AG04450 (cell line): ENCODE measurements around the gene TMEM88. TPM values are rescaled to one million over a fixed set of nuclear protein-coding genes. Genes with fewer than 3 reads are reported as not detected.

Experiments
- CTCF ChIA-PET: fragments of 300-600, 350-600 bp; formaldehyde crosslinking; extraction: SDS; loops from one replicate; lab custom pipeline; 2022; ENCODE audit warnings: antibody characterized with exemption, inconsistent platforms; lab: Charles Lee
- POLR2A ChIA-PET: fragments of 350-600 bp; formaldehyde crosslinking; extraction: SDS; loops from one replicate; lab custom pipeline; 2021; ENCODE audit warnings: antibody characterized with exemption, inconsistent platforms; lab: Yijun Ruan, JAX
- DNase-seq: peaks from one replicate; pipeline ENCODE4 v3.0.0-alpha.2; 2011; ENCODE audit warnings: low read depth, low spot score
- H3K27ac ChIP-seq: one replicate; pipeline ENCODE4 v1.5.1; 2012; ENCODE audit warnings: low read depth, low read length, control low read depth
- H3K27me3 ChIP-seq: one replicate; pipeline ENCODE4 v1.6.0; 2012; ENCODE audit warnings: low read length; ENCODE audit not compliant: control insufficient read depth, insufficient read depth
- H3K4me3 ChIP-seq: 2 replicates; pipeline ENCODE4 v1.5.1; 2011; ENCODE audit warnings: mild to moderate bottlenecking, low read depth, low read length, control low read depth
- H3K9me3 ChIP-seq: 2 replicates; pipeline ENCODE4 v1.5.1; 2012; ENCODE audit warnings: low read length; ENCODE audit not compliant: control insufficient read depth, insufficient read depth
- CTCF ChIP-seq: IDR thresholded peaks from 2 replicates; pipeline ENCODE4 v1.5.1; 2011; ENCODE audit warnings: low read depth, low read length, control low read depth, inconsistent platforms
- polyA plus RNA-seq: library from polyadenylated mRNA; depleted of rRNA; stranded (reverse); fragments of >200 nt; gene quantifications from 2 replicates; pipeline ENCODE4 v1.2.3, GENCODE V29; 2011

The TMEM88 gene
- polyA plus RNA-seq, 1 experiment = 0.29 TPM

- CTCF ChIA-PET = no interaction called here
- Histone ChIP-seq H3K9me3 (no peaks in the 10 kb centered on the region), H3K27ac (no peak overlapping the region)
Observed at GRCh38 chr17:7893187-7893880, 38.5 kb downstream of the TMEM88 start.

GRCh38 chr17:7894226-7894625 lies 39.4 kb downstream of the TMEM88 start:
- H3K27ac ChIP-seq = no peak overlapping the region
- TF ChIP-seq CTCF = no peak
- no peak overlapping the region for H3K4me3 ChIP-seq
- no peak for DNase-seq
- ChIA-PET POLR2A (interaction anchor here (1.0 kb wide), 1 partner anchor 10 kb away, joined by 4 read pairs; no protein-coding TSS in a partner anchor), CTCF (no interaction called here)
- no peaks in the 10 kb centered on the region for H3K27me3 ChIP-seq
- H3K9me3 ChIP-seq = no peaks in the 10 kb centered on the region

More at GRCh38 chr17:7893187-7893880, 38.5 kb downstream of the TMEM88 start:
- no peak for DNase-seq
- Histone ChIP-seq H3K4me3 (no peak overlapping the region), H3K27me3 (no peaks in the 10 kb centered on the region)
- POLR2A ChIA-PET = no interaction called here
- TF ChIP-seq CTCF = no peak

- ChIA-PET CTCF (interaction anchor here (1.5 kb wide), 1 partner anchor 147 kb away, joined by 4 read pairs; no protein-coding TSS in a partner anchor), POLR2A (interaction anchor here (1.0 kb wide), 1 partner anchor 11 kb away, joined by 4 read pairs; no protein-coding TSS in a partner anchor)
- DNase-seq = no peak
- no peaks in the 10 kb centered on the region for H3K27me3 ChIP-seq
- H3K9me3 ChIP-seq = no peaks in the 10 kb centered on the region
- no peak for TF ChIP-seq CTCF
- no peak overlapping the region for H3K4me3 ChIP-seq
- no peak overlapping the region for H3K27ac ChIP-seq
Observed at GRCh38 chr17:7894866-7895265, 40.0 kb downstream of the TMEM88 start.

GRCh38 chr17:7897090-7897489 lies 42.2 kb downstream of the TMEM88 start:
- CTCF ChIA-PET = interaction anchor here (1.0 to 3.2 kb wide), 11 partner anchors 15 to 161 kb away, joined by 3 to 46 read pairs (median 6); partner anchors contain the start of genes KDM6B and RNF227
- Histone ChIP-seq H3K27me3 (no peaks in the 10 kb centered on the region), H3K4me3 (no peak overlapping the region), H3K27ac (no peak overlapping the region), H3K9me3 (no peaks in the 10 kb centered on the region)
- no peak for TF ChIP-seq CTCF
- POLR2A ChIA-PET = interaction anchor here (0.6 to 0.9 kb wide), 2 partner anchors 8 to 55 kb away, joined by 3 read pairs; no protein-coding TSS in a partner anchor
- DNase-seq = no peak

DNA sequence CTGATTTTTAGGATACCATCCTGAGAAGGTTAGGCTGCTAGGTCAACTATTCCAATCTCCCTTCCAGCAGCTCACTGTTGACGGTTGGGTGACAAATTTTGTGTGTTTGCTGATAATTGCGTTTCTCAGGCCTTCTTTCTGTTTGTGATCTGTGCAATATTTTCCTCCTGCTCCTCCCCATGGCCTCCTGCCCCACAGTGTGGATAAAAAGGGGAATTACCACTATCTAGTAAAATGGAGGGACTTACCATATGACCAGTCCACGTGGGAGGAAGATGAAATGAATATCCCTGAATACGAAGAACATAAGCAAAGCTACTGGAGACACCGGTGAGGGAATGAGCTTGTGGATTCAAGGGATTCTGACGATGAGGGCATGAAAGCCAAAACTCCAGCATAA lies 42.9 kb downstream of the TMEM88 start:
- CTCF ChIA-PET = interaction anchor here (0.6 to 3.2 kb wide), 21 partner anchors 9 to 176 kb away, joined by 3 to 46 read pairs (median 4); partner anchors contain the start of genes KDM6B and RNF227
- no peak for DNase-seq
- POLR2A ChIA-PET = interaction anchor here (0.9 kb wide), 1 partner anchor 9 kb away, joined by 3 read pairs; no protein-coding TSS in a partner anchor
- H3K27me3 ChIP-seq = no peaks in the 10 kb centered on the region
- no peak overlapping the region for H3K4me3 ChIP-seq
- no peaks in the 10 kb centered on the region for H3K9me3 ChIP-seq
- H3K27ac ChIP-seq = no peak overlapping the region
- TF ChIP-seq CTCF = peak; percentile 70
